ENCODE results near the gene TDRD10. TPM values are rescaled to one million over a fixed set of nuclear protein-coding genes. Genes with fewer than 3 reads are reported as not detected.

TDRD10 gene
- total RNA-seq, 2 donors from 2014 or later = 3.4 to 5.8 TPM

- DNase-seq (ENCODE audit: low spot score) = no peak
- intact Hi-C loops (cut with DNase I) = no loop called here
Observed at GRCh38 chr1:154586641-154587040, 84.6 kb downstream of the TDRD10 start.

GRCh38 chr1:154589780-154590179, 87.8 kb downstream of the TDRD10 start:
- intact Hi-C loops (cut with DNase I) = no loop called here
- no peak for DNase-seq (ENCODE audit: low spot score)

- intact Hi-C loops (cut with DNase I) = no loop called here
- DNase-seq (ENCODE audit: low spot score) = no peak
Observed at GRCh38 chr1:154590756-154591155, 88.7 kb downstream of the TDRD10 start.

GRCh38 chr1:154591206-154591605, 89.2 kb downstream of the TDRD10 start:
- no peak for DNase-seq (ENCODE audit: low spot score)
- intact Hi-C loops (cut with DNase I) = no loop called here

- no peak for DNase-seq (ENCODE audit: low spot score)
- intact Hi-C loops (cut with DNase I) = no loop called here
Observed at GRCh38 chr1:154593390-154593789, 91.4 kb downstream of the TDRD10 start.

GRCh38 chr1:154594811-154595210, 92.8 kb downstream of the TDRD10 start:
- intact Hi-C loops (cut with DNase I) = no loop called here
- DNase-seq (ENCODE audit: low spot score) = no peak

GRCh38 chr1:154595621-154596020, 93.6 kb downstream of the TDRD10 start:
- intact Hi-C loops (cut with DNase I) = no loop called here
- DNase-seq (ENCODE audit: low spot score) = no peak

Other genes starting within 250 kb of the TDRD10 start
- gene HAX1, start 229.6 kb upstream of the TDRD10 start, total RNA-seq = 10 to 100 TPM; 63.9 to 71.6 TPM
- under 1 TPM in 1 of 2 donors, not detected in 1; 0.24 TPM for gene AQP10, start 181.1 kb upstream of the TDRD10 start, total RNA-seq
- 100 to 1,000 TPM; 130 to 153 TPM for gene ATP8B2, start 176.7 kb upstream of the TDRD10 start, total RNA-seq
- 10 to 100 TPM; 19.6 to 24.1 TPM for gene IL6R, start 96.9 kb upstream of the TDRD10 start, total RNA-seq
- gene SHE, start 193 bp downstream of the TDRD10 start, total RNA-seq = 10 to 100 TPM; 17.9 to 22.9 TPM
- 10 to 100 TPM; 44.8 to 45.4 TPM for gene UBE2Q1, start 56.4 kb downstream of the TDRD10 start, total RNA-seq
- not detected for gene CHRNB2, start 65.6 kb downstream of the TDRD10 start, total RNA-seq
- 100 to 1,000 TPM; 104 to 106 TPM for gene ADAR, start 106.0 kb downstream of the TDRD10 start, total RNA-seq